Measurements from ENCODE around the gene BAMBI. TPM values are rescaled to one million over a fixed set of nuclear protein-coding genes. Genes with fewer than 3 reads are reported as not detected.
A peak's percentile ranks its signal among the peaks of the same experiment; 100 is the strongest.

The BAMBI gene
- total RNA-seq, 1 experiment from 2014 or later = 31.9 TPM

GRCh38 chr10:28674782-28675181 is 2.5 kb upstream of the BAMBI start:
- ChIA-PET CTCF (no interaction called here), POLR2A (ENCODE audit: low non-redundant PET) (no interaction called here)
- Histone ChIP-seq H3K36me3 (ENCODE audit: insufficient read depth, low read length, poor library complexity, severe bottlenecking) (no peaks in the 10 kb centered on the region), H3K27ac (ENCODE audit: low read depth, low read length, poor library complexity, severe bottlenecking) (no peak overlapping the region), H3K9me3 (ENCODE audit: low read depth, low read length, poor library complexity, severe bottlenecking) (no peaks in the 10 kb centered on the region), H3K4me3 (ENCODE audit: low read depth, low read length, poor library complexity, severe bottlenecking) (no peak overlapping the region), H3K4me1 (ENCODE audit: insufficient read depth, low read length, poor library complexity, severe bottlenecking) (peaks cover 7% of the 10 kb centered on the region), H3K27me3 (replicated peaks; ENCODE audit: insufficient read depth, low read depth, low read length, poor library complexity) (no peaks in the 10 kb centered on the region)
- DNase-seq (ENCODE audit: low spot score) = no peak
- TF ChIP-seq EZH2 (IDR thresholded peaks at IDR 0.05; ENCODE audit: borderline replicate concordance, low read depth, low read length, poor library complexity, severe bottlenecking) (no peak), CTCF (conservative IDR thresholded peaks at IDR 0.05; ENCODE audit: low read depth, low read length) (no peak)
- no TSS peak for BruUV-seq (replicated peaks)
- intact Hi-C loops (cut with micrococcal nuclease; ENCODE audit: unreplicated experiment) = loop anchor here (5.0 kb wide), 3 partner anchors 203 to 458 kb away; no protein-coding TSS in a partner anchor

GRCh38 chr10:28676326-28676967 is 874 bp upstream of the BAMBI start:
- DNase-seq (ENCODE audit: low spot score) = peak; percentile 68

More at GRCh38 chr10:28676326-28676967, 874 bp upstream of the BAMBI start:
- peaks cover 18% of the 10 kb centered on the region for H3K4me1 ChIP-seq (ENCODE audit: insufficient read depth, low read length, poor library complexity, severe bottlenecking)
- no TSS peak for BruUV-seq (replicated peaks)
- CTCF ChIA-PET = interaction anchor here (1.1 to 1.2 kb wide), 2 partner anchors 12 to 628 kb away, joined by 3 to 4 read pairs; no protein-coding TSS in a partner anchor
- H3K36me3 ChIP-seq (ENCODE audit: insufficient read depth, low read length, poor library complexity, severe bottlenecking) = peaks cover 3% of the 10 kb centered on the region
- peak overlapping the region; percentile 87 for H3K4me3 ChIP-seq (ENCODE audit: low read depth, low read length, poor library complexity, severe bottlenecking)
- peak overlapping the region; percentile 74 for H3K27ac ChIP-seq (ENCODE audit: low read depth, low read length, poor library complexity, severe bottlenecking)
- H3K27me3 ChIP-seq (replicated peaks; ENCODE audit: insufficient read depth, low read depth, low read length, poor library complexity) = no peaks in the 10 kb centered on the region
- no peak for TF ChIP-seq EZH2 (IDR thresholded peaks at IDR 0.05; ENCODE audit: borderline replicate concordance, low read depth, low read length, poor library complexity, severe bottlenecking)
- TF ChIP-seq CTCF (conservative IDR thresholded peaks at IDR 0.05; ENCODE audit: low read depth, low read length) = no peak
- H3K9me3 ChIP-seq (ENCODE audit: low read depth, low read length, poor library complexity, severe bottlenecking) = no peaks in the 10 kb centered on the region
- intact Hi-C loops (cut with micrococcal nuclease; ENCODE audit: unreplicated experiment) = loop anchor here (2.0 to 5.0 kb wide), 4 partner anchors 201 to 456 kb away; no protein-coding TSS in a partner anchor
- POLR2A ChIA-PET (ENCODE audit: low non-redundant PET) = no interaction called here

Measured in A673 (cell line).